Gastrocnemius medialis (tissue), 4 donors: ENCODE measurements around the gene WFIKKN1.

Experiments used
- CTCF ChIP-seq, 5 experiments: fragments of 450-650 bp in 3 of 5; fragments of 200-600 bp in 2 of 5; sonication (generic) in 2 of 5; IDR thresholded peaks in 4 of 5; conservative IDR thresholded peaks in 1 of 5; 1 replicate in 4 of 5; 2 replicates in 1 of 5; pipeline ENCODE4 v1.5.1; 2016 to 2019; ENCODE audit warnings: antibody characterized with exemption in 5 of 5, mild to moderate bottlenecking in 3 of 5, moderate library complexity in 3 of 5
- POLR2A ChIP-seq, 2 donors: fragments of 450-650 bp; IDR thresholded peaks; one replicate each; pipeline ENCODE4 v1.6.1; 2017; ENCODE audit warnings: antibody characterized with exemption in 2 of 2, mild to moderate bottlenecking in 2 of 2, moderate library complexity in 2 of 2

GRCh38 chr16:680625-680945, 49.8 kb downstream of the WFIKKN1 start:
- TF ChIP-seq CTCF (IDR thresholded peaks at IDR 0.05 in 4 of 5, conservative IDR thresholded peaks at IDR 0.05 in 1 of 5) = no peak
- peak in 1 of 2 donors; percentile 3 for TF ChIP-seq POLR2A (IDR thresholded peaks at IDR 0.05)
